Lung (tissue), 12 donors: ENCODE measurements around the gene ACSL1. TPM values are rescaled to one million over a fixed set of nuclear protein-coding genes. Genes with fewer than 3 reads are reported as not detected.

ENCODE experiments used
- ATAC-seq: fragments of 200-7000 bp; cut with Tn5 transposase; one replicate; pipeline ENCODE4 v1.9.1; 2020; ENCODE audit warnings: moderate number of reproducible peaks; ENCODE audit not compliant: insufficient read depth, low FRiP score
- DNase-seq, 3 donors: peaks; one replicate each; pipeline ENCODE4 v3.0.0-alpha.2; 2013 to 2017
- H3K27ac ChIP-seq, 2 donors: one replicate each; pipeline ENCODE4 v1.5.1; 2013; ENCODE audit warnings: mild to moderate bottlenecking in 2 of 2, moderate library complexity in 2 of 2, control low read depth in 1 of 2, inconsistent platforms in 1 of 2, low read depth in 1 of 2, low read length in 1 of 2
- H3K27me3 ChIP-seq, 3 donors: one replicate each; pipeline ENCODE4 v1.5.1; 2013; ENCODE audit warnings: low read length in 2 of 3; ENCODE audit not compliant: control insufficient read depth in 3 of 3, insufficient read depth in 3 of 3
- H3K36me3 ChIP-seq, 4 donors: one replicate each; pipeline ENCODE4 v1.5.1; 2013; ENCODE audit warnings: low read length in 4 of 4, mild to moderate bottlenecking in 1 of 4, moderate library complexity in 1 of 4; ENCODE audit not compliant: control insufficient read depth in 4 of 4, insufficient read depth in 4 of 4
- H3K4me1 ChIP-seq, 5 donors: one replicate each; pipeline ENCODE4 v1.5.1; 2013; ENCODE audit warnings: low read length in 5 of 5, mild to moderate bottlenecking in 2 of 5, moderate library complexity in 1 of 5; ENCODE audit not compliant: control insufficient read depth in 5 of 5, insufficient read depth in 5 of 5
- H3K4me3 ChIP-seq: one replicate; pipeline ENCODE4 v1.5.1; 2013; ENCODE audit warnings: mild to moderate bottlenecking, control low read depth, moderate library complexity
- H3K9ac ChIP-seq, 2 donors: one replicate each; pipeline ENCODE4 v1.5.1; 2013; ENCODE audit warnings: low read length in 2 of 2, control low read depth in 1 of 2; ENCODE audit not compliant: insufficient read depth in 1 of 2
- H3K9me3 ChIP-seq, 4 donors: one replicate each; pipeline ENCODE4 v1.5.1; 2013; ENCODE audit warnings: low read length in 3 of 4, mild to moderate bottlenecking in 1 of 4, moderate library complexity in 1 of 4; ENCODE audit not compliant: control insufficient read depth in 4 of 4, insufficient read depth in 3 of 4
- WGBS, 2 donors: extraction: QIAGEN DNeasy Blood & Tissue Kit; methylation state at CpG; one replicate each; pipeline ENCODE4 v1.1.7; 2013; 5-methylcytosine and 5-hydroxymethylcytosine counted together
- polyA plus RNA-seq, 2 donors: library from polyadenylated mRNA; stranded (reverse); fragments of 200-250 nt; gene quantifications; one replicate each; pipeline ENCODE4 v1.2.1, GENCODE V29; 2013
- total RNA-seq, 2 donors: library from RNA; depleted of rRNA in 1 of 2; stranded (reverse); fragments of >200 nt in 1 of 2; gene quantifications; one replicate each; pipeline ENCODE4 v1.2.1, GENCODE V29; 2014 to 2021
- TF ChIP-seq, protein P1 (sequence below): IDR thresholded peaks from 2 replicates; pipeline ENCODE4 v1.5.1; 2012; ENCODE audit warnings: mild to moderate bottlenecking; ENCODE audit errors: control extremely low read depth, extremely low read depth
- donor health status: control.
- donor health status: control.
- donor health status: Bipolar disorder and iron deficiency.
- donor health status: healthy.
- donor health status: DM: yes; HTN: yes; CAD: no.

Gene ACSL1
- total and polyA plus RNA-seq, 4 donors, result 89.5 to 731 (median 188) TPM

DNA sequence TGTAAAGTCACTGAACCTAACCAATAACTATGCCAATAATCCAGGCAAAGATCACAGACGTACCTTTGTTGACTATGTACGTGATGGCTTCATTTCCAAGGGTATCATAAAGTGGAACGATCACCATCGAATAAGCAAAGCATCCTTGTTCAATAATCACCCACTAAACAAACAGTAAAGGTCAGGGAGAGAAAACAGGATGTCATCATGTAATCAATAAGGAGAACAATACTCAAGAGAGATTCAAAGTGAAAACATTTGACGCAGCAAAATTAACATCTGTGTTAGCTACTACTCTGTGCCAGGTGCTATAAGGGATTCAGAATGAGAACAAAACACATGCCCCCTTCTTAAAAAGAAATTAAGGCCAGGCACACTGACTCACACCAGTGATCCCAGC lies 48.9 kb downstream of the ACSL1 start:
- H3K36me3 ChIP-seq, result peaks cover 0 to 20% (median 10%) of the 10 kb centered on the region in 4 donors
- no peak overlapping the region for H3K9ac ChIP-seq
- peaks cover 0 to 2% (median 0%) of the 10 kb centered on the region in 5 donors for H3K4me1 ChIP-seq
- DNase-seq (no peak), ATAC-seq (no peak)
- TF ChIP-seq, protein P1, sequence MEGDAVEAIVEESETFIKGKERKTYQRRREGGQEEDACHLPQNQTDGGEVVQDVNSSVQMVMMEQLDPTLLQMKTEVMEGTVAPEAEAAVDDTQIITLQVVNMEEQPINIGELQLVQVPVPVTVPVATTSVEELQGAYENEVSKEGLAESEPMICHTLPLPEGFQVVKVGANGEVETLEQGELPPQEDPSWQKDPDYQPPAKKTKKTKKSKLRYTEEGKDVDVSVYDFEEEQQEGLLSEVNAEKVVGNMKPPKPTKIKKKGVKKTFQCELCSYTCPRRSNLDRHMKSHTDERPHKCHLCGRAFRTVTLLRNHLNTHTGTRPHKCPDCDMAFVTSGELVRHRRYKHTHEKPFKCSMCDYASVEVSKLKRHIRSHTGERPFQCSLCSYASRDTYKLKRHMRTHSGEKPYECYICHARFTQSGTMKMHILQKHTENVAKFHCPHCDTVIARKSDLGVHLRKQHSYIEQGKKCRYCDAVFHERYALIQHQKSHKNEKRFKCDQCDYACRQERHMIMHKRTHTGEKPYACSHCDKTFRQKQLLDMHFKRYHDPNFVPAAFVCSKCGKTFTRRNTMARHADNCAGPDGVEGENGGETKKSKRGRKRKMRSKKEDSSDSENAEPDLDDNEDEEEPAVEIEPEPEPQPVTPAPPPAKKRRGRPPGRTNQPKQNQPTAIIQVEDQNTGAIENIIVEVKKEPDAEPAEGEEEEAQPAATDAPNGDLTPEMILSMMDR, result no peak
- H3K9me3 ChIP-seq, result peaks cover 0 to 2% (median 0%) of the 10 kb centered on the region in 4 donors
- H3K27ac ChIP-seq, result no peak overlapping the region
- H3K4me3 ChIP-seq, result no peak overlapping the region
- no peaks in the 10 kb centered on the region for H3K27me3 ChIP-seq
- WGBS, 2 donors, result 72 to 89% methylated on average over 5 of the region's 5 CpGs

DNA sequence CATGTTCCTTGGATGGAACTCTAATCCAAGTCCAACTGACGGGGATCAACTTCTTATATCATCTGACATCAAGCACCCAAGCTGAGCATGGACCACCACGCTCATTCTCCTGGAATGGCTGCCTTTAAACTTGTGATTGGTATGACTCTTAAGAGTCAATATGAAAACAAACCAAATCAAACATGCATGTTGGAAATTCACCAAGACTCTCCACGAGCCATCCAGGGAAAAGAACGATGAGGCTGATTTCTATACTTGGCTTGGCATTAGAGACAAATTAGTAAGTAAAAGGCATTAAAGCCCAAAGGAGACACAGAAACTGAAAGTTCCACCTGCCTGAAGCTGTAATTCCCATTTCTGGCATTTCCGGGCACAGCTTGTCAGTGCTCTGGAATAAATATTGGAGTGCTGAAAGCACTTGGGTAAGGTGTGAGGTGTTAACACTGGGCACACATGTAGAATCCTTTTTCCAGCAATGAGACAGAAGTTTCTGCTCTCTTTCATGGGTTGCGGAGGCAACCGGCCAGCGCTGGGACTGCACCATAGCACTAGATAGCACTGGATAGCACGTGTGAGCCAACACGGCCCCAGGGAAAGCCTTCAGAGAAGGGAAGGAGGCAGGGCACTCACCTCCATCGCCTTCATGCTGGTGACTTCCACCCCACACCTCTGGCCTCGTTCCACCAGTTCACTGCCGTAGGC lies 49.8 kb downstream of the ACSL1 start:
- Histone ChIP-seq H3K9me3 (peaks cover 0 to 2% (median 0%) of the 10 kb centered on the region in 4 donors), H3K4me1 (peaks cover 0 to 2% (median 0%) of the 10 kb centered on the region in 5 donors), H3K36me3 (peaks cover 0 to 21% (median 10%) of the 10 kb centered on the region in 4 donors), H3K4me3 (no peak overlapping the region), H3K9ac (no peak overlapping the region), H3K27ac (no peak overlapping the region), H3K27me3 (no peaks in the 10 kb centered on the region)
- DNase-seq (no peak), ATAC-seq (no peak)
- 92 to 94% methylated on average over 13 of the region's 13 CpGs for WGBS, 2 donors
- TF ChIP-seq, protein P1, result no peak

DNA sequence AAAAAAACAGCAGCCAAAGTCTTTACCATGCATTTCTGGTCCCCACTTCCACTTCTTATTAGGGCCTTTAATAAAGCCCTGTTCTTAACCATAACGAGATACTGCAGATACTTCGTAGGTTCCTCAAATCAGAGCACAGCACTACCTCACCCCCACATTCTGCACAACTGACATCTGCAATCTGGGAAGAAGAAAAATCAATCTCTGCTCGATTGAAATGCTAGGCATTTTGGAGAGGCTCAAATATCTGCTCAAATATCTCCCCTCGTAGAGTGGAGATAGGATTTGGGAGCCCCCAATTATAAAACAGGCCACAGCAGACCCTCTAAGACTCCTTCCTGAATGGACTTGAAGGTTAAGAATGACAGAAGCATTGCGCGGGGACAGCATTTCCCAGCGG lies 51.6 kb downstream of the ACSL1 start:
- peaks cover 0 to 2% (median 0%) of the 10 kb centered on the region in 4 donors for H3K9me3 ChIP-seq
- DNase-seq (no peak), ATAC-seq (no peak)
- no peak overlapping the region for H3K4me3 ChIP-seq
- H3K27me3 ChIP-seq, result no peaks in the 10 kb centered on the region
- H3K36me3 ChIP-seq, result peaks cover 0 to 32% (median 12%) of the 10 kb centered on the region in 4 donors
- H3K4me1 ChIP-seq, result peaks cover 0 to 2% (median 0%) of the 10 kb centered on the region in 5 donors
- TF ChIP-seq, protein P1, result no peak
- H3K9ac ChIP-seq, result no peak overlapping the region
- H3K27ac ChIP-seq, result no peak overlapping the region
- WGBS, 2 donors, result 93 to 94% methylated on average over 7 of the region's 7 CpGs
